Activated naive CD8-positive, alpha-beta T cell treated with anti-CD3 and anti-CD28 coated beads, Interleukin-2, amount 10 ng/mL, durations not matched to agents 7 days and 5 days (primary cell): Measurements from ENCODE around the gene COL19A1. TPM values are rescaled to one million over a fixed set of nuclear protein-coding genes. Genes with fewer than 3 reads are reported as not detected.

Experiments
- ATAC-seq: fragments of 150-1000 bp; cut with Tn5 transposase; one replicate; pipeline ENCODE4 v1.10.0; 2021; ENCODE audit warnings: low read depth, moderate library complexity
- POLR2A ChIA-PET: fragments of 350-600 bp; sonication (Branson Sonifier 250); formaldehyde crosslinking; loops from one replicate; lab custom pipeline; 2021; ENCODE audit warnings: antibody characterized with exemption; lab: Charles Lee
- DNase-seq: peaks from one replicate; pipeline ENCODE4 v3.0.0; 2021
- H3K27ac Mint-ChIP-seq: one replicate; pipeline ENCODE4 v1.8.0; 2022; ENCODE audit warnings: mild to moderate bottlenecking, mixed read lengths
- H3K27me3 Mint-ChIP-seq: one replicate; pipeline ENCODE4 v1.8.0; 2022; ENCODE audit warnings: mild to moderate bottlenecking, moderate library complexity, mixed read lengths
- H3K36me3 Mint-ChIP-seq: one replicate; pipeline ENCODE4 v1.8.0; 2021; ENCODE audit warnings: mild to moderate bottlenecking, mixed read lengths
- H3K4me1 Mint-ChIP-seq: one replicate; pipeline ENCODE4 v1.8.0; 2021; ENCODE audit warnings: mixed read lengths
- H3K4me3 Mint-ChIP-seq: one replicate; pipeline ENCODE4 v1.8.0; 2022; ENCODE audit warnings: mild to moderate bottlenecking, moderate library complexity, mixed read lengths
- H3K9me3 Mint-ChIP-seq: one replicate; pipeline ENCODE4 v1.8.0; 2021; ENCODE audit warnings: mixed read lengths
- total RNA-seq, 2 experiments: library from RNA; stranded (reverse); gene quantifications; one replicate each; pipeline ENCODE4 v1.2.3, GENCODE V29; 2021

Gene COL19A1
- total RNA-seq, 2 experiments from 2014 or later = 0.06 TPM

DNA sequence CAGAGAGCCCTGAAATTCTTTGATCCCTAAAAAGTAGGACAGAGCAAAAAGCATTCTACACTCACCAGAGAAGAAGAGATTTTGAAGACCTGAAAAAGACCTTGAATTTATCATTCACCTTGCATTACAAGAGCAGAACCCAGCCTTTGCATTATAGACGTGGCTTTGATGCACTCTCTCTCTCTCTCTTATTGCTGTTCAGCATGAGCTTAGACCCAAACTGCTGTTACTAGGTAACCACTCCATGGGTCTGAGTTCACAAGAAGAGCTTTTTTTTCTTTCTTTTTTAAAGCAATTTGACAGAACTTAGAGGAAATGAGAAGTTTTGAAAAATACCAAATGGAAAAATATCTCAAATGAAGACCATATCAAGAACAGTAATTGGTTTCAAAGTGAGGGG is 392.1 kb downstream of the COL19A1 start:
- POLR2A ChIA-PET = no interaction called here

More for the DNA sequence above, 392.1 kb downstream of the COL19A1 start:
- Mint-ChIP-seq H3K4me3 (no peak overlapping the region), H3K27me3 (peaks cover 2% of the 10 kb centered on the region), H3K27ac (no peak overlapping the region), H3K9me3 (no peaks in the 10 kb centered on the region), H3K36me3 (no peaks in the 10 kb centered on the region), H3K4me1 (no peaks in the 10 kb centered on the region)
- no peak for DNase-seq
- ATAC-seq = no peak

Other genes starting within 250 kb of the COL19A1 start
- gene LMBRD1, start 69.5 kb upstream of the COL19A1 start, total RNA-seq = 10 to 100 TPM; 27.7 to 30.5 TPM